GM19328 (cell line): ENCODE data around the gene ADORA2B.
"Not testable (repeated sequence)": the region's sequence is repeated elsewhere in the genome, so short reads cannot be mapped to it uniquely, and the experiment has no call there.

Experiments used
- ATAC-seq: cut with Tn5 transposase; IDR thresholded peaks from one replicate; pipeline ENCODE4 v1.9.1; 2021; ENCODE audit warnings: mild to moderate bottlenecking, moderate library complexity; ENCODE audit not compliant: unreplicated experiment

ADORA2B gene

GRCh38 chr17:15921640-15922039 is 23.3 kb upstream of the ADORA2B start:
- ATAC-seq: no peak

GRCh38 chr17:15922586-15922985 is 22.3 kb upstream of the ADORA2B start:
- no peak for ATAC-seq

GRCh38 chr17:15926039-15926740 is 18.7 kb upstream of the ADORA2B start:
- ATAC-seq: no peak

GRCh38 chr17:15928286-15928785 is 16.6 kb upstream of the ADORA2B start:
- no peak for ATAC-seq

GRCh38 chr17:15929941-15930340 is 15.0 kb upstream of the ADORA2B start:
- ATAC-seq: no peak

- ATAC-seq: no peak
Measured at GRCh38 chr17:15930426-15930825, 14.5 kb upstream of the ADORA2B start.

GRCh38 chr17:15931394-15931793 is 13.5 kb upstream of the ADORA2B start:
- ATAC-seq: no peak

GRCh38 chr17:15934866-15935265 is 10.1 kb upstream of the ADORA2B start:
- ATAC-seq: no peak

GRCh38 chr17:15935891-15936290 is 9.0 kb upstream of the ADORA2B start:
- no peak for ATAC-seq

- ATAC-seq: not testable (repeated sequence)
Measured at GRCh38 chr17:15936481-15936880, 8.4 kb upstream of the ADORA2B start.

GRCh38 chr17:15941781-15942180 is 3.1 kb upstream of the ADORA2B start:
- ATAC-seq: no peak

- no peak for ATAC-seq
Measured at GRCh38 chr17:15942207-15942833, 2.6 kb upstream of the ADORA2B start.

GRCh38 chr17:15943971-15944758 is 765 bp upstream of the ADORA2B start:
- ATAC-seq: no peak

GRCh38 chr17:15945527-15946191 is 729 bp downstream of the ADORA2B start:
- no peak for ATAC-seq

- ATAC-seq: no peak
Measured at GRCh38 chr17:15946611-15947120, 1.7 kb downstream of the ADORA2B start.

- no peak for ATAC-seq
Measured at GRCh38 chr17:15947271-15947670, 2.3 kb downstream of the ADORA2B start.

GRCh38 chr17:15947976-15948752 is 3.2 kb downstream of the ADORA2B start:
- ATAC-seq: no peak

- ATAC-seq: no peak
Measured at GRCh38 chr17:15951368-15952047, 6.6 kb downstream of the ADORA2B start.

GRCh38 chr17:15952048-15952532 is 7.2 kb downstream of the ADORA2B start:
- ATAC-seq: no peak
